ENCODE data around the gene HECTD1.
"Not testable (repeated sequence)": the region's sequence is repeated elsewhere in the genome, so short reads cannot be mapped to it uniquely, and the experiment has no call there.

The HECTD1 gene

DNA sequence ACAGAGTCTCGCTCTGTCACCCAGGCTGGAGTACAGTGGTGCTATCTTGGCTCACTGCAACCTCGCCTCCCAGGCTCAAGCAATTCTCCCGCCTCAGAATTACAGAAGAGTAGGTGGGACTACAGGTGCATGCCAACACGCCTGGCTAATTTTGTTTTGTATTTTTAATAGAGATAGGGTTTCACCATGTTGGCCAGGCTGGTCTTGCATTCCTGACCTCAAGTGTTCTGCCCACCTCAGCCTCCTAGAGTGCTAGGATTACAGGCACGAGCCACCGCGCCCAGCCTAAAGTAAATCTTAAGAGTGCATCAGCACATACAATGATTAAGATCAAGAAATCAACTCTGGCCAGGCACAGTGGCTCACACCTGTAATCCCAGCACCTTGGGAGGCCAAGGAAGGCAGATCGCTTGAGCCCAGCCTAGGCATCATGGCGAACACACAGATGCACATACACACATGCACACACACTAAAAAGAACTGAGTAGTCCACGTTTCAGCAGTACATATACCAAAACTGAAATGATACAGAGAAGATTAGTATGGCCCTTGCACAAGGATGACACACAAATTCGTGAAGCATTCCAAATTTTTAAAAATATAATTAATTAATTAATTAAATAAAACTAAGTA lies 65.0 kb downstream of the HECTD1 start:
- DNase-seq (ENCODE audit: low read depth), result no peak

DNA sequence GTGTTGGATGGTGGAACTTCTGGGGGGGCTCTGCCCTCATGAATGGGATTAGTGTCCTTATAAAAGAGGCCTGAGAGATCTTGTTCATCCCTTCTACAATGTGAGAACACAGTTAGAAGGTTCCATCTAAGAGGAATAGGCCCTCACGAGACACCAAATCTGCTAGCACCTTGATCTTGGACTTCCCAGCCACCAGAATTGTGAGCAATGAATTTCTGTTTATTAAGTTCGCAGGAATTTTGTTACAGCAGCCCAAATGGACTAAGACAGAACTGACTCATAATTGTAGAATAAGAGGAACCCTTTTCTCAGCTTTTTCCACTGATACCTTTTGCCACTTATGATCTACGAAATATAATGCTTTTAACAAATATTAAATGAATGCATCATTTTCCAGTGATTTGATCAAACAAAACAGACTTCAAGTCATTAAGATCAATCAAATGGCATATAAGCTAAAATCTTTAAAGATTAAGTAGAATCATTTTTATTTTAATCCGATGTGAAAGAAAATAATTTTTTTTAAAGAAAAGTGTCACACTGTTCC lies 68.2 kb downstream of the HECTD1 start:
- no peak for DNase-seq (ENCODE audit: low read depth)

DNA sequence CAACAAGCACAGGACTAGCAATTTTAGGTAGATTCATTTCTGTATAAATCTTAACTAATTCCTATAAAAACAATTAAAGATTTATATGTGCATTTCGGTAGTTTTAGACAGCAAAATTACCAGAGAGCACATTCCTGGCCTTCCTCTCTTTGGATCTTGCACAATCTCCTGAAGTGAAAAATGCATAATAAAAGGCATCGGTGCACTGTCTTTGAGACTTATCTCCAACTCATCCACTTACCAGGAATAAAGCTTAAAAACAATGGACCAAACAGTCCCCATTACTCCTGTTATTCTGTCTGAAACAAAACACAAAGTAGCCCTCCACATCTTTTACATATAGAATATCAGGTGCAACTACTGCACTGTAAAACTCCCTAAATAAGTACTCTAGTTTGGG lies 69.3 kb downstream of the HECTD1 start:
- DNase-seq (ENCODE audit: low read depth), result no peak

DNA sequence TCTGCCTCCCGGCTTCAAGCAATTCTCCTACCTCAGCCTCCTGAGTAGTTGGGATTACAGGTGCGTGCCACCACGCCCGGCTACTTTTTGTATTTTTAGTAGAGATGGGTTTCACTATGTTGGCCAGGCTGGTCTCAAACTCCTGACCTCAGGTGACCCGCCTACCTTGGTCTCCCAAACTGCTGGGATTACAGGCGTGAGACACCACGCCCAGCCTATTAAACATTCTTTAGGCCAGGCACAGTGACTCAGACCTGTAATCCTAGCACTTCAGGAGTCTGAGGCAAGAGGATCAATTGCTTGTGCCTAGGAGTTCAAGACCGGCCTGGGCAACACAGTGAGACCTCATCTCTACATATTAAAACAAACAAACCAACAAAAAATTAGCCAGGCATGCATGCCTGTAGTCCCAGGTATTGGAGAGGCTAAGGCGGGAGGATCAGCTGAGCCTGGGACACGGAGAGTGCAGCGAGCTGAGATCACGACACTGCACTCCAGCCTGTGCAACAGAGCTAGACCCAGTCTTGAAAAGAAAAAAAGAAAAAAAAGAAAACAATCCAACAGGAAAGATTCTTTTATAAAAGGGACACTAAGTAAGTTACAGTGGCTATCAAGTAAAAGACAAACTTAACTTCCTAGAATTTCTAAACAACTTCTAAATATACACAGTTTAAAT lies 70.2 kb downstream of the HECTD1 start:
- no peak for DNase-seq (ENCODE audit: low read depth)

DNA sequence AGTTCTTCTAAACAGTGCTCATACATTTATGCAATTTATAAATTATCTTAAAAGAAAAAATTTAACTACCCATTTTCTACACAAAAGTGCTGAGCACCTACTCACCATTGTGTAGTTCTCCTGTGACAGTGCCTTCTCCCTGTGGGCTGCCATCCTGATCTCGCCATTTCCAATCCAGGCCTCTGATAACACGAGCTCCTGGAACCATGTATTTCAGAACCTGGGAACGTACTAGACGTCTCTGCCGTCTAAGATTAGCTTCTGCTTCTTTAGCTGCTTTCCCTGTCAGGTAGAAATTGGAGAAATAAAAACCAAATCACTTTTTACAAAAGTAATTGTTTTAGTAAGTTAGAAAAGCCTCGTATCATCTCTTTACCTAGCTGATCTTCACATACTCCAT lies 74.5 kb downstream of the HECTD1 start:
- no peak for DNase-seq (ENCODE audit: low read depth)

DNA sequence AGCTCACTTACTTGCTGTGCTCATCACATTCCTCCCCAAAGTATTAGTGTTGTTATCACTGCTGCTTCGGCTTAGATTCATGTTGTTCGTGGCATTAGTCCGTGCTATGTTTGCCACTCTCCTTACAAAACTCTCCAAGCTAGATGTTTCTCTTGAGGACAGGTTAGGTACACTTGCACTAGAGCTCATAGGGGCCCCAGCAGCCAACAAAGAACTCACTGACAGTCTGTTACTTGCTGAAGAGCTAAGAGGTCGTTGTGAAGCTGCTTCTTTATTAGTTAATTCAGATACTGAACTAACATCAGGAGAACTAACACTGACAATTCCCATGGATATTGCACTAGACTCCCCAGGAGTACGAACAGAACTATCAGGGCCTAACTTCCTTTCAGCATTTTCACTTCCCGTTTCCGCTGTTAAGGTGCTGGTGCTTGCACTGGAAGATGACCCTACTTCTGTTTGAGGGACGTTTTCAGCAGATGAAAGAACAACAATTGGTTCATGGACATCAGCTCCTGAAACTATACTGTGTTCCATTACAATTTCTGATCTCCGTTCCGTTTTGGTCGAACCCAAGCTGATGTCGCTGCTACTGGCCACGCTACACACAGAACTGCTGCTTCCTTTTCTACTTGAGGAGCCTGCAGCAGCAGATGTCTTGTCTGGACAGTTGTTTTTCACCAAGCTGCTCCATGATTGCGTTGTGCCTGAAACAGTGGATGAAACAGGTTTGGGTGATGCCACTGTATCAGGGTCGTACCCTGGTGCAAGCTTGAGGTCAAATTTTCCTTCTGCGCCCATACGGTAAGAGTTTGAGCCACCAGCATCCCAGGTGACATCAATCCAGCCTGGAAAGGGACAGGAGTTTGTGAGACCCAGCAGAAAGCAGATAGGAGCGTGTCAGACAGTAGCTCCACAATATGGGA lies 78.7 kb downstream of the HECTD1 start:
- DNase-seq (ENCODE audit: low read depth), result no peak

DNA sequence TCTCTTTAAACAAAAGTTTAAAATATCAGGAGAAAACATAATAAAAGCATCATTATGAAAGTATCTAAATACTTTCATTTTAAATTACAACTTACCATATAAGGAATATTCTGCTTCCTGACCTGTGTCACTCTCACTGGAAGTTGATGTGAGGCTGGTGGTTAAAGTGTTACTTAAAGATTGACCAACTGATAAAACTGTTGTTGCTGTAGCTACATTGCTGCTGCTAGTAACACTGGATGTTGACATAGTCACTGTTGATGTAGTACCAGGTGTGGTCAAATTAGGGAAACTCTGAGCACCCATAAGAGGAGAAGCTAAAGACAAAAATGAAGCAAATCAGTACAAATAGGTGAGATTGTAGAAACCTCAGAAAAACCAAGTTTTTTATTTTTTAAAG lies 79.9 kb downstream of the HECTD1 start:
- peak; percentile 3 for DNase-seq (ENCODE audit: low read depth)

DNA sequence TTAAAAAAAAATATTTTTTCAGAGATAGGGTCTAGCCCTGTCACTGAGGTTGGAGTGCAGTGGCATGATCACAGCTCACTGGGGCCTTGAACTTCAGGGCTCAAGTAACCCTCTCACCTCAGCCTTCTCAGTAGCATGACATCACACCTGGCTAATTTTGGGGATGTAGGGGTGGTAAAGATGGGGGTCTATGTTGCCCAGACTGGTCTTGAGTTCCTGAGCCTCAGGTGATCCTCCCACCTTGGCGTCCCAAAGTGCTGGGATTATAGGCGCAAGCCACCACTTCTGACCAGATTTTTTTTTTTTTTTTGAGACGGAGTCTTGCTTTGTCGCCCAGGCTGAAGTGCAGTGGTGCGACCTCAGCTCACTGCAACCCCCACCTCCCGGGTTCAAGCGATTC lies 80.9 kb downstream of the HECTD1 start:
- no peak for DNase-seq (ENCODE audit: low read depth)

DNA sequence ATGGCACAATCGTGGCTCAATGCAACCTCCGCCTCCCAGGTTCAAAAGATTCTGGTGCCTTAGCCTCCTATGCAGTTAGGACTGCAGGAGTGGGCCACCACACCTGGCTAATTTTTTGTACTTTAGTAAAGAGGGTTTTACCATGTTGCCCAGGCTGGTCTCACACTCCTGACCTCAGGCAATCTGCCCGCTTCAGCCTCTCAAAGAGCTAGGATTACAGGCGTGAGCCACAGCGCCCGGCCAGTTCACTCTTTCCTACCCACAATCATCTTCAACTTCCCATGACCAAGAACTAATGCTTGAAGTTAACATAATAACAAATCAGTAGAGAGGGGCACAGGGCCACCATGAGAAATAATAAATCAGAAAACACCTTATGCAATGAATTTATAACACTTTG lies 82.4 kb downstream of the HECTD1 start:
- DNase-seq (ENCODE audit: low read depth), result no peak

DNA sequence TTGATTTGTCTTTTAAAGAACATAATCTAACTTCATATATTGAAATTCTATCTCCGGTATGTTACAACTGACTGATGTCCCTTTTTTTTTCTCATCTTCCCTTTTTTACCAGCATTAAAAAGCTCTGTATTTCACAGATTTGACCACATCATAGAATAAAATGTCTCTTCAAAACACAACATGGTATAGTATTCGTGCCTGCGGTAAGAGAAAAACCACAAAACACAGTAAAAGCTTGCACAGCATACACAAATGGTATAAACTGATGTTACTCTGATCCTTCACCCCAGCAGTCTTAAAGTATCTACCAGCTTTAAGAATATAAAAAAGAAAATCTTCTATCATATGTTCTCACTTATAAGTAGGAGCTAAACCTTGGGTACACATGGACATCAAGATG lies 83.4 kb downstream of the HECTD1 start:
- no peak for DNase-seq (ENCODE audit: low read depth)

DNA sequence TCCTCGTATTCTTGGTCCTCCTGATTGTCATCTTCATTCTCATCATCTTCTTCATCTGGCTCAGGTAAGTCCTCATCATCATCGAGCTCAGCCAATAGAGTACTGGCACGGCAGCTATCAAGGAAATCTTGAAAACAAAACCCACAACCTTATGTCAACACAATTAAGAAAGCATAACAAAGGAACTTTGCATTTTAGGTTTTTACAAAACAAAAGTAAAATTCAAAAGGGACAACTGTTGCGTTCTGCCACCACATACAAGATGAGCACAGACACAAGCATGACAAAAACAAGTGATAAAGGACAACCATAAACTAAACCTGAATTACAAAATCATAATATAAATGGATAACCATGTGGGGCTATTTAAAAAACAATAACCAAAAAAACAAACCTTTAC lies 84.7 kb downstream of the HECTD1 start:
- DNase-seq (ENCODE audit: low read depth), result no peak

DNA sequence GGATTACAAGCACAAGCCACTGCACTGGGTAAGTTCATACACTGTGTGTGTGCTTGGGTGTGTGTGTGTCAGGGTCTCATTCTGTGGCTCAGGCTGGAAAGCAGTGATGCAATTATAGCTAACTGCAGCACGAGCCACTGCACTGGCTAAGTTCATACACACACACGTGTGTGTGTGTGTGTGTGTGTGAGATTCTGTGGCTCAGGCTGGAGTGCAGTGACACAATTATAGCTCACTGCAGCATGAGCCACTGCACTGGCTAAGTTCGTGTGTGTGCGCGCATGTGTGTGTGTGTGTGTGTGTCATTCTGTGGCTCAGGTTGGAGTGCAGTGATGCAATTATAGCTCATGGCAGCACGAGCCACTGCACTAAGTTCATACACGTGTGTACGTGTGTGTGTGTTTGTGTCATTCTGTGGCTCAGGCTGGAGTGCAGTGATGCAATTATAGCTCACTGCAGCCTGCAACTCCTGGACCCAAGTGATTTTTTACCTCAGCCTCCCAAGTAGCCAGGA lies 85.4 kb downstream of the HECTD1 start:
- DNase-seq (ENCODE audit: low read depth), result no peak

DNA sequence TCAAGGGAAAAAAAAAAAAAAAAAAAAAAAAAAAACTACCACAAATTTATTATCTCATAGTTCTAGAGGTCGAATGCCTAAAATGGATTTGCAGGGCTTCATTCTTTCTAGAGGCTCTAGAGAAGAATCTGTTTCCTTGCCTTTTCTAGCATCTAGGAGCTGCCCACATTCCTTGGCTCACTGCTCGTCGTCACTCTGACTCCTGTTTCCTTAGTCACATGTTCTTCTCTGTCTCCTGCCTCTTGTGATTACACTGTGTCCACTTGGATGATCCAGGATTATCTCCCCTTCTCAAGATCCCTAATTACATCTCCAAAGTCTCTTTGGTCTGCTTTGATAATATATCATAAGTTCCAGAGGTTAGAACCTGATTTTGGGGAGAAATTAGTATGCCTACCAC lies 88.7 kb downstream of the HECTD1 start:
- DNase-seq (ENCODE audit: low read depth), result no peak

DNA sequence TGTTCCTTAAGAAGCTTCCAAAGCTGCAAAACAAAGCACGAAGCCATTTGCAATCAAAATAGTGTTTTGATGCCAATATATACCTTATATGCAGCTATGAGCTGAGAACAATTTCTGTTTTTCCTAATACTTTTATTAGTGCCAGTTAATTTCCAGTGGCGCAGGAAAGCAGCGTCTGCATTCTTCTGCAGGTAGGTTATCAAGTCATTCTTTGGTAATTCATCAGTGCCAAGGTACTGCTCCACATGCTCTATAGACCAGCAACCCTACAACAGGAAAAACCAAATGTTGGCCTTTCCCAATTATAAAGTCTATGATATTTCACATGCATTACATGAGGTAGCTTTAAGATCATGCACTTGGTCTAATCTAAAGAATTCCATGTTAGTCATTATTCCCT lies 93.8 kb downstream of the HECTD1 start:
- no peak for DNase-seq (ENCODE audit: low read depth)

DNA sequence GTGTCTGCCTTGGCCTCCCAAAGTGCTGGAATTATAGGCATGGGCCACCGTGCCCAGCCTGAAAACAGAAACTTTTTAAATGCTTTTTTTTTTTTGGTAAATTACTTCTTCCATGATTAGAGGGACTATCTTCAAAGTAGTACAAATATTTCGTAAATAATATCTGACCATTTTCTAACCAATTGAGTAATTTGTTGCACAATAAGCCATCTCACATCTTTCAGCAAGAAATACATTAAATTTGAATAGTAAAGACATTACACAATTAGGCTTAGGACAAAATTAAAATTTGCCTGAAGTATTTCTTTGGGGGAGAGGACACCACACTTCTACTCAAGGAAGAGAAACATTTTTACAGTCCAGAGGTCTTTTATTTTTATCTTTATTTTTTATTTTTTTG lies 96.7 kb downstream of the HECTD1 start:
- no peak for DNase-seq (ENCODE audit: low read depth)

DNA sequence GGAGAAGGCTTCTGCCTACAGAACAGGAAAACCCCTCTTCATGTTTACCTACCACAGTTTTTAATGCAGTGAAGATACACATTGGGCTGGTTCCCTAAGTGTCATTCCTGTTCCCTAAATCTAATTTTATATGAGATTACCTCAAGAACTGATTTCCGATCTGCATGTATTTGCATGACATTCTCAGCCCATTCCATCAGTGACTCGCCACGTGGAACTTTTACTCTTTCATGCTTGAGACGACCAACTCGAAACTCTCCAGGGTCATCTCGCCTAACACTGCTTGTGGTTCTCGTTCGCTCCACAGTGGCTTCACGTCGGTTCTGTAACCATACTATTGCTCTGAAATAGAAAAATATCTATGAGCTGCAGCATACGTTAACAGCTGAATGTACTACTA lies 98.3 kb downstream of the HECTD1 start:
- no peak for DNase-seq (ENCODE audit: low read depth)

DNA sequence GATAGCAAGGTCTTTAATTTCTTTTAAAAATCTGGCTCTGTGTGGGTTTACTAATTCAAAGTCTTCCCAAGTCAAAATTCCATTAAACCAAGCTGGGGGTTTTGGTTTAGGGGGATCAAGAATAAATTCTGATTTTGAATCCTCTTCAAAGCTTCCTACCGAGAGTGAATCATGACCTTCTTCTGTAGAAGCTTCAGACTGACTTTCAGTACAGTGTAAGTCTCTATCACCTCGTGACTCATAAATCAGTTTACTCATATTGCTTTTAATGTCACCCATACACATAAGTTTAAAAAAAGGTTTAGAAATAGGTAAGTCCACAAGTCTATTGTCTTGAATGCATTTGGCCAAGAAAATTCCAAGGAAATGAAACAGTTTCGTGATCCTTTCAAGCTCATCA lies 100.8 kb downstream of the HECTD1 start:
- DNase-seq (ENCODE audit: low read depth), result no peak

DNA sequence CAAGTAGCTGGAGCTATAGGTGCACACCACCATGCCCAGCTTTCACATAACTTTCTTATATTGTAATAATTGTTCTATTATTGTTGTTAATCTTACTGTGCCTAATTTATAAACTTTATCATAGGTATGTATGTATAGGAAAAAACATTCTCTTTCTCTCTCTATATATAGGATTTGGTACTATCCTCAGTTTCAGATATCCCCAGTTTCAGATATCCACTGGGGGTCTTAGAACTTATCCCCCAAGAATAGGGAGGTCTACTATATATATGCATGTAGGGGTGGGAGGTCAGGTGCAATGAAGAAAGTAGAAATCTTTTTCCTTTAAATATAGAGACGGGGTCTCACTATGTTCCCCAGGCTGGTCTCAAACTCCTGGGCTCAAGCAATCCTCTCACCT lies 110.5 kb downstream of the HECTD1 start:
- DNase-seq (ENCODE audit: low read depth), result no peak

DNA sequence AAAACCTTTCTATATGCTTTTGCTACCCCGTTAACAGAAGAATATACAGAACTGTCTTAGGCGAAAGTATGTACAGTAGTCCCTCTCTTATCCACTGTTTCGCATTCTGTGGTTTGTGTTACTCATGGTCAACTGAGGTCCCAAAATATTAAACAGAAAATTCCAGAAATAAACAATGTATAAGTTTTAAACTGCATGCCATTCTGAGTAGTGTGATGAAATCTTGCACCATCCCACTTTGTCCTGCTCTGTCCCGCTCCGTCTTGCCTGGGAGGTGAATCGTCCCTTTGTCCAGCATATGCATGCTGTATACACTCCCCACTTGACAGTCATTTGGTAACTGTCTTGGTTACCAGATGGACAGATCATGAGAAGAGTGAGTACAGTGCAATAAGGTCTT lies 111.3 kb downstream of the HECTD1 start:
- DNase-seq (ENCODE audit: low read depth), result no peak

DNA sequence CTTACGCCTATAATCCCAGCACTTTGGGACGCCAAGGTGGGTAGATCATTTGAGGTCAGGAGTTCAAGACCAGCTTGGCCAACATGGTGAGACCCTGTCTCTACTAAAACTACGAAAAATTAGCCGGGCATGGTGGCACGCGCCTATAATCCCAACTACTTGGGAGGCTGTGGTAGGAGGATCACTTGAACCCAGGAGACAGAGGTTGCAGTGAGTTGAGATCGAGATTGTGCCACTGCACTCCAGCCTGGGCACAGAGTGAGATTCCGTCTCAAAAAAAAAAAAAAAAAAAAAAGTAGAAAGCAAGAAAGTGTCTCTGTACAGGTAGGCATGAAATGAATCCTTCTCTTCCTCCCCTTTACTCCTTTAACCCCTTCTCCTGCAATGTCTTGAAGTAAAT lies 111.8 kb downstream of the HECTD1 start:
- not testable (repeated sequence) for DNase-seq (ENCODE audit: low read depth)

DNA sequence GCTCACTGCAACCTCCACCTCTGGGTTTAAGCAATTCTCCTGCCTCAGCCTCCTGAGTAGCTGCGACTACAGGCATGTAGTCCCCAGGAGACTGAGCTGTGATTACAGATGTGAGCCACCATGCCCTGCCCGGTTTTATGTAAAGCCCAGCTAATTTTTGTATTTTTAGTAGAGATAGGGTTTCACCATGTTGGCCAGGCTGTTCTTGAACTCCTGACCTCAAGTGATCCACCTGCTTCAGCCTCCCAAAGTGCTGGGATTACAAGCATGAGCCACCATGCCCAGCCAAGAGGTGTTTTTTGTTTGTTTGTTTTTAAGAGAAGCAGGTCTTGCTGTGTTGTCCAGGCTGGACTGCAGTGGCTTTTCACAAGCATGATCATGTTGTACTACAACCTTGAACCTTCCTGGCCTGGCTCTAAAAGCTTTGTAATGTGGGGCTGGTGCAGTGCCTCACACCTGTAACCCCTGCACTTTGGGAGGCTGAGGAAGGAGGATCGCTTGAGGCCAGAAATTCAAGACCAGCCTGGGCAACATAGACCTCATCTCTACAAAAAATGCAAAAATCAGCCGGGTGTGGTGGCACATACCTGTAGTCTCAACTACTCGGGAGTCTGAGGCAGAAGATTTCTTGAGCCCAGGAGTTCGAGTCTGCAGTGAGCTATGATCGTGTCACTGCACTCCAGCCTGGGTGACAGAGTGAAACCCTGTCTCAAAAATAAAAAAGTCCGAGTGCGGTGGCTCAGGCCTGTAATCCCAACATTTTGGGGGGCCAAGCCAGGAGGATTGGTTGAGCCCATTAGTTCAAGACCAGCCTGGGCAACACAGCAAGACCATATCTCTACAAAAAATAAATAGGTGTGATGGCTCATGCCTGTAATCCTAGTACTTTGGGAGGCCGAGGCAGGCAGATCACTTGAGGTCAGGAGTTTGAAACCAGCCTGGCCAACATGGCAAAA lies 113.4 kb downstream of the HECTD1 start:
- DNase-seq (ENCODE audit: low read depth), result not testable (repeated sequence)
